IPS DF 6.9 (cell line): ENCODE measurements around the gene ADAMTS14.

ENCODE experiments used
- DNase-seq: peaks from one replicate; pipeline ENCODE4 v3.0.0-alpha.2; 2013; ENCODE audit warnings: low read depth, low spot score
- H3K27ac ChIP-seq: one replicate; pipeline ENCODE4 v1.5.1; 2013; ENCODE audit warnings: low read length, control low read depth
- H3K27me3 ChIP-seq: 2 replicates; pipeline ENCODE4 v1.6.1; 2013; ENCODE audit warnings: mild to moderate bottlenecking, low read length; ENCODE audit not compliant: control insufficient read depth, insufficient read depth
- H3K36me3 ChIP-seq: 2 replicates; pipeline ENCODE4 v1.6.1; 2013; ENCODE audit warnings: low read length; ENCODE audit not compliant: control insufficient read depth, insufficient read depth
- H3K4me1 ChIP-seq: 2 replicates; pipeline ENCODE4 v1.6.1; 2013; ENCODE audit warnings: low read length; ENCODE audit not compliant: control insufficient read depth, insufficient read depth
- H3K4me3 ChIP-seq: 2 replicates; pipeline ENCODE4 v1.5.1; 2013; ENCODE audit warnings: mild to moderate bottlenecking, low read length
- H3K9me3 ChIP-seq: 2 replicates; pipeline ENCODE4 v1.6.1; 2013; ENCODE audit warnings: low read length, inconsistent platforms; ENCODE audit not compliant: control insufficient read depth, insufficient read depth
- WGBS: extraction: QIAGEN DNeasy Blood & Tissue Kit; methylation state at CpG from one replicate; pipeline ENCODE4 v1.1.7; 2013; ENCODE audit warnings: mixed read lengths, missing lambda C conversion rate; ENCODE audit not compliant: insufficient read length, insufficient coverage; 5-methylcytosine and 5-hydroxymethylcytosine counted together

Gene ADAMTS14

DNA sequence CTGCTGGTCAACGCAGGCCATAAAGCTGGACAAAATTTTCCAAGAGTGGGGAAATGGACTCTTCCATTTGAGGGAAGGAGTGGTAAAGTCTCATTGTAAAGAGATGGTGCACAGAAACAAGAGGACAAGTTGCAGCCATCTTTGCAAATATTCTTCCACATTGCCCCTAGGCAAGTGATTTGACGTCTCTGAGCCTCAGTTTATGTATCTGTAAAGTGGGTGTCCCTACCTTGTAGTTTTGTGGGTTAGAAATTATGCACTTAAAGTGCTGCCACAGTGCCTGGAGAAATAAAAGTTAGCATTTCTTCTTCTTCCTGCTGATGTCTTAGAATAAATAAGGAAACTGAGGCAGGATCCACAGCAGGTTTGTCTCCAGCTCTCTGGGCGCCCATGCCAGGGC, 12.1 kb downstream of the ADAMTS14 start:
- no peak for DNase-seq
- Histone ChIP-seq H3K4me3 (no peak overlapping the region), H3K27ac (no peak overlapping the region), H3K27me3 (no peaks in the 10 kb centered on the region), H3K36me3 (no peaks in the 10 kb centered on the region), H3K9me3 (no peaks in the 10 kb centered on the region), H3K4me1 (peaks cover 2% of the 10 kb centered on the region; the same call in 1 of the 2 replicates)
- no CpG with 5 or more reads among the region's 3 CpGs for WGBS

DNA sequence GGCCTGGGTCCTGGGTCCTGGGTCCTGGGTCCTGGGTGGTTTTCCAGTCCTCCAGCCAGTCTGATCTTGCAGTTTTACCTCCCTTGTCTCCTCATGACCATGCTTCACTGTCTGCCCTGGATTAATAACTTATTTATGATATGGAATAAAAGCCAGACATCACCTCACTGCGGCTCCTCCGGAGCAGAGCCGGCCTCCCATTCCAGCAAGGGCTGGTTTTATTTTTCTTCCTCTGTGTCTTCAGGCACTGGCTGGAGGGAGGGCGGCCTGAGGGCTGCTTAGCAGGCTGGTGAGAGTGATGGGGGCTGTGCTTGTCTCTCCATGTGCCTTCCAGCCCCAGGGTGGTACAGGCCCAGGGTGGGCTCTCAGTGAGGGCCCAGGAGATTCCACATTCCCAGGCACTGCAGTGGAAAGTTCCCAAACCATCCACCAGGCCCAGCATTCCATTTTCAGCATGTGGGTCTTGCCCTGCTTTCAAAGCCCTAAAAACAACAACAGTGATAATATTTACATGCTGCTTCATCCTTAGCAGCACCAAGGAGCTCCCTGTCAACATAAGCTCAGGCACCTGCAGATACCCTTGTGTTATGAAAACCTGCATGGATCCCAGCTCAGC, 12.6 kb downstream of the ADAMTS14 start:
- Histone ChIP-seq H3K36me3 (no peaks in the 10 kb centered on the region), H3K27ac (no peak overlapping the region), H3K4me3 (no peak overlapping the region), H3K4me1 (peaks cover 2% of the 10 kb centered on the region; the same call in 1 of the 2 replicates), H3K27me3 (no peaks in the 10 kb centered on the region), H3K9me3 (no peaks in the 10 kb centered on the region)
- WGBS, result no CpG with 5 or more reads among the region's 4 CpGs
- DNase-seq, result no peak

DNA sequence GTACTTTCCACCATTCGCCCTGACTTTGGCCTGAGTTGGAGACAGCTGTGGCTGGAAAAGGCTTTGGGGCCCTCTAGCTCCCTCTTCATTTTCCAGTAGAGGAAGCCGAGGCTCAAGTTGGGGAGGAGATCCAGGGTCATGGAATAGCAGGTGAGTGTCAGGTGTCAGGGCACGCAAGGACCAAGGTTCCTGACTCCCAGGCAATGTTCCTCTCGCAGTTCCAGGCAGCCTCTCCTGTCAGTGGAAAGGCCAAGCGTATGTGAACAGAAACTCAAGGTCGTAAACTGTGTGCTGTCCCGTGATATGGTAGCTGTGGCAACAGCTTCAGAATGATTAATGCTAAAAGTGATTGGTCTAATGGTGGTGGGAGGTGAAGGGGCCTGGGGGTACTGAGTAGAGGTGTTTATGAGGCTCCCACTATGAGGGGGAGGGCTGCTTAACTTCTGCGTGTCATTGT, 13.2 kb downstream of the ADAMTS14 start:
- H3K4me3 ChIP-seq, result no peak overlapping the region
- no peaks in the 10 kb centered on the region for H3K9me3 ChIP-seq
- no peak overlapping the region for H3K27ac ChIP-seq
- no CpG with 5 or more reads among the region's 8 CpGs for WGBS
- H3K27me3 ChIP-seq, result no peaks in the 10 kb centered on the region
- DNase-seq, result no peak
- no peaks in the 10 kb centered on the region for H3K36me3 ChIP-seq
- peaks cover 2% of the 10 kb centered on the region; the same call in 1 of the 2 replicates for H3K4me1 ChIP-seq

DNA sequence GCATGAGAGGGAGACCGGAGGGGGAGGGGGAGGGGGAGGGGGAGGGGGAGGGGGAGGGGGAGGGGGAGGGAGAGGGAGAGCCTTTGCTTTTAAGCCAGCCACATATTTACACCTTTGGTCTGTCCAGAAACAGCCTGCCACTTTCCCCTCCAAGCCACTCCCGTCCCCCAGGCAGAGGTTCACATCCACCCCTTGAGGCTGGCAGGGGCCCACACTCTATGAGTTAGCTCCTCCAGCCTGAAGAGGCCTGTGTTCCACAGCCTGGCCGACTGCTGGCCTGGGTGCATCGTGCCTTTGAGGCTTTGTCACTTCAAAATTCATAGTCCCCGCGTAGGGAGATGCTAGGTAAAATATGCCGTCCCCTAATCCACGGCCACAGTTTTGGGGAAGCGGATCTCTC, 16.5 kb downstream of the ADAMTS14 start:
- Histone ChIP-seq H3K36me3 (no peaks in the 10 kb centered on the region), H3K9me3 (no peaks in the 10 kb centered on the region), H3K4me1 (0 out of 2 replicates have a peak, but pooled peaks cover 4% of the 10 kb centered on the region), H3K4me3 (no peak overlapping the region), H3K27me3 (no peaks in the 10 kb centered on the region), H3K27ac (no peak overlapping the region)
- no peak for DNase-seq
- WGBS, result no CpG with 5 or more reads among the region's 9 CpGs

DNA sequence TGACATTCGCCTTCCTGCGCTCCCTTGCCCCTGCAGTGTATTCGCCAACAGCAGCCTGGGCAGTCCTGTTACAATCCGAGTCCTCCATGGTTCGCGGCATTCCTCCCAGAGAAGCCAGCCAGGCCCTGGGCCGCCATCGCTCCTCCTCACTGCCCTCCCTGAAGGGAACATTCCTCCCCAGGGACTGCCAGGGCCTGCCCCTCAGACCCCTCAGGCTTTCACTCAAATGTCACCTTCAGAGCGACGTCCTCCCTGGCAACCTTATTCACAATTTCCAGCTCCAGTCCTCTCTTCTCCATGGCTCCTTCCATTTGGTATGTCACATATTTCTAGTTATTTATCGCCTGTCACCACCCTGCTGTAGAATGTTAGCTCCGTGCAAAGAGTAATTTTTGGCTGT, 17.4 kb downstream of the ADAMTS14 start:
- H3K4me1 ChIP-seq, result 0 out of 2 replicates have a peak, but pooled peaks cover 4% of the 10 kb centered on the region
- no peaks in the 10 kb centered on the region for H3K36me3 ChIP-seq
- no peak overlapping the region for H3K27ac ChIP-seq
- DNase-seq, result no peak
- WGBS, result no CpG with 5 or more reads among the region's 12 CpGs
- no peak overlapping the region for H3K4me3 ChIP-seq
- no peaks in the 10 kb centered on the region for H3K27me3 ChIP-seq
- H3K9me3 ChIP-seq, result no peaks in the 10 kb centered on the region

DNA sequence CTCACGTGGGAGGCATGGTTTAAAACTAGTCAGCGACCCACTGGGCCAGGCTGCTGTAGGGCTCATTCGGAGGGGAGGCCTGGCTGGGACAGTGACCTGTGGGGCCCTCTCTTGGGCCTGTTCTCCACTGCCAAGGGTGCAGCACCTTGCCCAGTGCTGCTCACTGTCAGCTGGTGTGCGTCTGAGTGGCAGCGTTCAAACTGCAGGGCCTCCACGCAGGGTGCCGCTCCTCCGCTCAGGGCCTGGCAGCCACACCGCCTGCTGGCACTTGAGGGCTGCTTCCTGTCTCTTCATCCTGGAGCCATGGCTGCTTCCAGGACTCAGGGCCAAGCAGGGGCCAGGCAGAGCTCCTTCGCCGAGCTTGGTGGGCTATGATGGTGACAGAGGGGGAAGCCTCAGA, 18.3 kb downstream of the ADAMTS14 start:
- no peaks in the 10 kb centered on the region for H3K36me3 ChIP-seq
- 0 out of 2 replicates have a peak, but pooled peaks cover 2% of the 10 kb centered on the region for H3K4me1 ChIP-seq
- DNase-seq, result no peak
- no peak overlapping the region for H3K27ac ChIP-seq
- H3K4me3 ChIP-seq, result no peak overlapping the region
- no CpG with 5 or more reads among the region's 11 CpGs for WGBS
- no peaks in the 10 kb centered on the region for H3K9me3 ChIP-seq
- no peaks in the 10 kb centered on the region for H3K27me3 ChIP-seq

DNA sequence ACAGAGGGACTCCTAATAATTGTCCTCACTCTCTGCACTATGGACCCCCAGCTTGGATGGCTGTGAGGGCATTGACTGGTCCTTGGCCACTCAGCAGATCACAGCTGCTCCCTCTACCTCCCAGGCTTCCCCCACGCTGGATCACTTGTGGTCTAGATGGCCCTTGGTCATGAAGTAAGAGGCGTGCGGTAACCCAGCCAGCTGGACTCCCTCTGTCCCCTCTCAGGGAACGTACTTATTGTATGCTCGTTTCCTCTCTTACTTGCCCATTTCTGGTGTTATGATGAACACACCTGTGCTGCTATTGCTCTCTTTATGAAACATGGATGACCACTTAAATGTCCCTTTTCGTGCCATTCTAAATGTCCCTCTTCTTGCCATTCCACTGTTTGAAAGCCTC, 19.3 kb downstream of the ADAMTS14 start:
- H3K9me3 ChIP-seq, result no peaks in the 10 kb centered on the region
- DNase-seq, result no peak
- no peaks in the 10 kb centered on the region for H3K27me3 ChIP-seq
- no peaks in the 10 kb centered on the region for H3K36me3 ChIP-seq
- WGBS, result no CpG with 5 or more reads among the region's 6 CpGs
- 0 out of 2 replicates have a peak, but pooled peaks cover 2% of the 10 kb centered on the region for H3K4me1 ChIP-seq
- no peak overlapping the region for H3K4me3 ChIP-seq
- H3K27ac ChIP-seq, result no peak overlapping the region

DNA sequence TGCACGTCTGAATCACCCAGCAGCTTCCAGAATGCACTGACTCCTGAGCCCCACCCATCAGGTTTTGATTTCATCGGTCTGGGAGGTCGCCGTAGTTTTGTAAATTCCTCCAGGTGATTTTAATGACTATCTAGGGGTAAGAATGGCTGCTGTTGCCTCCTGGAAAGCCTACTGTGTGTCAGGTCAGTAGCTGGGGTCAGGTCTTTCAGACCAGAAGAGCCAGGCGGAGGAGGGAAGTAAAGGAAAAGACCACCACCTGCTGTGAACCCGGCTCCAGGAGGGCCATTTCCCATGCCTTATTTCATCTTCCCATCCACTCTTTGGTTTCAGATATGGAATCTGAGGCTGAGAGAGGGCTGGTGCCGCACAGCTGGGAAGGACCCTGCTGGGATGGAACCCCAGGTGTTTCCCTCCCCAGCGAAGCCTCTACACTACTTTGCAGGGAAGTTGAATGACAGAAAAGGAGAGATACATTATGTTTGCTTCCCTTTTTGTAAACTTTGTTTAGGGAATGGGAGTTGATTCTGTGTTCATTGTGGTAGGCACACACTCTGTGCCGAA, 19.8 kb downstream of the ADAMTS14 start:
- Histone ChIP-seq H3K27ac (no peak overlapping the region), H3K27me3 (no peaks in the 10 kb centered on the region), H3K36me3 (no peaks in the 10 kb centered on the region), H3K4me1 (0 out of 2 replicates have a peak, but pooled peaks cover 2% of the 10 kb centered on the region), H3K4me3 (no peak overlapping the region), H3K9me3 (no peaks in the 10 kb centered on the region)
- WGBS, result no CpG with 5 or more reads among the region's 9 CpGs
- no peak for DNase-seq

DNA sequence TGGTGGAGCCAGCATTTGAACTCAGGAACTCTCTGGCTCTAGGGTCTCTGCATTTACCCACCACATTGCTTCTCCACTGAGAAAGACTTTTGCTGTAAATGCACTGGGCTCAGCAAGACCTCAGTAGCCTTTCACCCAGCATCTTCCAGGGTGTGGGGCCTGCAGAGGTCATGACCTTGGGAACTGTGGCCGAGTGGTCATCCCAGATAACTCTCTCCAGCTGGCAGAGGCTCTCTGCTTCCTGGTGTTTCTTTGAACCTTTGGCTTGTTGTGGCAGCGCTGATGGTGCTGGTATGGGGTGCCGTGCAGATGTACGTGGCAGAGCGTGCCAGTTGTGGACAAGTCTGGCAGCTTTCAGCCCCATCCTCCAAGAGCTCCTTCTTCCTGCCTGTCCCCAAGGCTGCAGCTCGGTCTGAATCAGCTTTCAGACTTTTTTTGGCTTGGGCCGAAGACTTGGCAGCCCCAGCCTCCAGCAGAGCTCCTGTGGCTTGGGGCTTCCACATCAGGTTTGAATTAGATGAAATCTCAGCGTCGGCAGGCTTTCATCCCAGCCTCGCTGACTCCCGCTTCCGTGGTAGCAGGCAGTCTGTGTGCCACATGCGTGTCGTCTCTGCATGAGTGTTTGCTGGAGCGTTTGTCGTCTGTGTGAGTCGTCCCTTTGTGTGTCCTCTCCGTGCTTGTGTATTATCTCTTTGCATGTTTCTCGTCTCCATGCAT, 21.5 kb downstream of the ADAMTS14 start:
- H3K4me3 ChIP-seq, result no peak overlapping the region
- WGBS, result no CpG with 5 or more reads among the region's 19 CpGs
- no peak overlapping the region for H3K27ac ChIP-seq
- no peaks in the 10 kb centered on the region for H3K27me3 ChIP-seq
- no peaks in the 10 kb centered on the region for H3K9me3 ChIP-seq
- DNase-seq, result no peak
- H3K36me3 ChIP-seq, result no peaks in the 10 kb centered on the region
- 0 out of 2 replicates have a peak, but pooled peaks cover 3% of the 10 kb centered on the region for H3K4me1 ChIP-seq

DNA sequence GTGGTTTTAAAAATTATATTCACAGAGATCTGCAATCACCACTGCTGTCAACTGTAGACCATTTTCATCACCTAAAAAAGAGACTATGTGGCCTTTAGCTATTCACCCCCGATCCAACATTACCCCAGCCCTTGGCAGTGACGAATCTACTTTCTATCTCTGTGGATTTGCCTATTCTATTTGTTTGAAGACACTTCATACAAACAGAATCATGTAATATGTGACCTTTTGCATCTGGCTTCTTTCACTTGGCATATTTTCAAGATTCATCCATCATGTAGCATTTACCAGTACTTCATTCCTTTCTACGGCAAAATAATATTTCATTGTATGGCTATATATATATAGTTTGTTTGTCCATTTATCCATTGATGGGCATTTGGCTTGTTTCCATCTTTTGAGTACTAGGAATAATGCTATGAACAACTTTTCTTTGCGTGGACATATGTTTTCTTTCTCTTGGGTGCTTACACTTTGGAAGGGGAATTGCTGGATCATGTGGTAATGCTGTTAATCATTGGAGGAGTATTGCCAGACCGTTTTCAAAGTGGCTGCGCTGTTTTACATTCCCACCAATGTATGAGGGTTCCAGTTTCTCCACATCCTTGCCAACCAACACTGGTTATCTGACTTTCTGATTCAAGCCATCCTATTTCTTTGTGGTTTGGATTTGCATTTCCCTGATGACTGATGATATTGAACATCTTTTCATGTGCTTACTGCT, 22.3 kb downstream of the ADAMTS14 start:
- H3K27me3 ChIP-seq, result no peaks in the 10 kb centered on the region
- peaks cover 3% of the 10 kb centered on the region; the same call in 1 of the 2 replicates for H3K4me1 ChIP-seq
- DNase-seq, result no peak
- WGBS, result no CpG with 5 or more reads among the region's 6 CpGs
- H3K27ac ChIP-seq, result no peak overlapping the region
- no peak overlapping the region for H3K4me3 ChIP-seq
- H3K9me3 ChIP-seq, result no peaks in the 10 kb centered on the region
- H3K36me3 ChIP-seq, result no peaks in the 10 kb centered on the region
